DND-41 (cell line): ENCODE measurements around the gene MBD3L5.

Source experiments
- EZH2 ChIP-seq: IDR thresholded peaks from 3 replicates; pipeline ENCODE4 v1.6.1; 2012; ENCODE audit warnings: borderline replicate concordance, low read depth, mild to moderate bottlenecking, moderate library complexity, low read length, inconsistent platforms; ENCODE audit not compliant: severe bottlenecking
- TF ChIP-seq, protein P1 (sequence below): IDR thresholded peaks from 2 replicates; pipeline ENCODE4 v1.5.1; 2012; ENCODE audit warnings: borderline replicate concordance, low read length, moderate library complexity, mild to moderate bottlenecking; ENCODE audit not compliant: poor library complexity, severe bottlenecking; ENCODE audit errors: extremely low read depth

DNA sequence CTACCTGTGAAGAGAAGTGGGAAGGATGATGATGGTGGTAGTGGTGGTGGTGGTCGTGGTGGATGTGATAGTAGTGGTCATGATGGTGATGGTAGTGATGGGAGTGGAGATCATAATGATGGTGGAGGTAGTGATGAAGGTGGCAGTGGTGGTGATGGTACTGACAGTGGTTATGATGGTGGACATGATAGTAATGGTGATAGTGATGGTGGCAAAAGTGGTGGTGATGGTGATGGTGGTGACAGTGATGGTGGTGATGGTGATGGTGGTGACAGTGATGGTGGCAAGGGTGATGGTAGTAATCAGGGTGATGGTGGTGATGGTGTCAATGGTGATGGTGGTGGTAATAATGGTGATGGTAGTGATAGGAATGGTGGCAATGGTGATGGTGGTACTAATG, 35.3 kb upstream of the MBD3L5 start:
- TF ChIP-seq, protein P1, sequence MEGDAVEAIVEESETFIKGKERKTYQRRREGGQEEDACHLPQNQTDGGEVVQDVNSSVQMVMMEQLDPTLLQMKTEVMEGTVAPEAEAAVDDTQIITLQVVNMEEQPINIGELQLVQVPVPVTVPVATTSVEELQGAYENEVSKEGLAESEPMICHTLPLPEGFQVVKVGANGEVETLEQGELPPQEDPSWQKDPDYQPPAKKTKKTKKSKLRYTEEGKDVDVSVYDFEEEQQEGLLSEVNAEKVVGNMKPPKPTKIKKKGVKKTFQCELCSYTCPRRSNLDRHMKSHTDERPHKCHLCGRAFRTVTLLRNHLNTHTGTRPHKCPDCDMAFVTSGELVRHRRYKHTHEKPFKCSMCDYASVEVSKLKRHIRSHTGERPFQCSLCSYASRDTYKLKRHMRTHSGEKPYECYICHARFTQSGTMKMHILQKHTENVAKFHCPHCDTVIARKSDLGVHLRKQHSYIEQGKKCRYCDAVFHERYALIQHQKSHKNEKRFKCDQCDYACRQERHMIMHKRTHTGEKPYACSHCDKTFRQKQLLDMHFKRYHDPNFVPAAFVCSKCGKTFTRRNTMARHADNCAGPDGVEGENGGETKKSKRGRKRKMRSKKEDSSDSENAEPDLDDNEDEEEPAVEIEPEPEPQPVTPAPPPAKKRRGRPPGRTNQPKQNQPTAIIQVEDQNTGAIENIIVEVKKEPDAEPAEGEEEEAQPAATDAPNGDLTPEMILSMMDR, result no peak
- no peak for TF ChIP-seq EZH2
